WTC11 (cell line): ENCODE measurements around the gene ZCCHC24. TPM values are rescaled to one million over a fixed set of nuclear protein-coding genes. Genes with fewer than 3 reads are reported as not detected.

Experiments used
- ATAC-seq: fragments of 200-7000 bp; cut with Tn5 transposase; 2 replicates; pipeline ENCODE4 v1.10.0; 2021; ENCODE audit warnings: mild to moderate bottlenecking, moderate library complexity
- CTCF ChIA-PET: fragments of 300-600 bp; sonication (Branson Sonifier 250); formaldehyde crosslinking; loops from one replicate; lab custom pipeline; 2021; ENCODE audit warnings: antibody characterized with exemption; lab: Charles Lee
- POLR2A ChIA-PET: fragments of 350-600 bp; sonication (Branson Sonifier 250); formaldehyde crosslinking; loops from one replicate; lab custom pipeline; 2021; ENCODE audit warnings: antibody characterized with exemption; lab: Charles Lee
- DNase-seq: peaks from one replicate; pipeline ENCODE4 v3.0.0; 2021; ENCODE audit warnings: low spot score
- H3K27ac Mint-ChIP-seq: 2 replicates; pipeline ENCODE4 v1.8.0; 2021; ENCODE audit warnings: mixed read lengths
- H3K27me3 Mint-ChIP-seq: 2 replicates; pipeline ENCODE4 v1.8.0; 2021; ENCODE audit warnings: low read depth, mild to moderate bottlenecking, moderate library complexity, mixed read lengths
- H3K36me3 Mint-ChIP-seq: 2 replicates; pipeline ENCODE4 v1.8.0; 2021; ENCODE audit warnings: mixed read lengths
- H3K4me1 Mint-ChIP-seq: 2 replicates; pipeline ENCODE4 v1.8.0; 2022; ENCODE audit warnings: mixed read lengths
- H3K4me3 Mint-ChIP-seq: 2 replicates; pipeline ENCODE4 v1.8.0; 2021; ENCODE audit warnings: mild to moderate bottlenecking, moderate library complexity, mixed read lengths
- H3K9me3 Mint-ChIP-seq: 2 replicates; pipeline ENCODE4 v1.8.0; 2021; ENCODE audit warnings: mixed read lengths
- ARID4B ChIP-seq: sonication (generic); formaldehyde crosslinking; IDR thresholded peaks from 2 replicates; pipeline ENCODE4 v1.8.0; 2023; ENCODE audit warnings: missing genetic modification reagents, mild to moderate bottlenecking, borderline replicate concordance
- ATF2 ChIP-seq: sonication (generic); formaldehyde crosslinking; IDR thresholded peaks from 2 replicates; pipeline ENCODE4 v1.8.1; 2022; ENCODE audit warnings: low read depth, missing genetic modification reagents, borderline replicate concordance
- E2F5 ChIP-seq: sonication (generic); formaldehyde crosslinking; IDR thresholded peaks from 2 replicates; pipeline ENCODE4 v1.8.1; 2022; ENCODE audit warnings: mild to moderate bottlenecking, moderate library complexity, missing genetic modification reagents
- EMX1 ChIP-seq: fragments of 250-450 bp; sonication (Bioruptor Pico); IDR thresholded peaks from 2 replicates; pipeline ENCODE4 v1.8.0; 2021; ENCODE audit warnings: mild to moderate bottlenecking
- ERG ChIP-seq: fragments of 250-450 bp; sonication (Bioruptor Pico); IDR thresholded peaks from 2 replicates; pipeline ENCODE4 v1.8.0; 2021; ENCODE audit warnings: mild to moderate bottlenecking
- FOXK1 ChIP-seq: sonication (generic); formaldehyde crosslinking; IDR thresholded peaks from 2 replicates; pipeline ENCODE4 v1.8.0; 2022; ENCODE audit warnings: mild to moderate bottlenecking, moderate library complexity, missing genetic modification reagents
- FOXP1 ChIP-seq: sonication (generic); formaldehyde crosslinking; IDR thresholded peaks from 2 replicates; pipeline ENCODE4 v1.8.0; 2022; ENCODE audit warnings: missing genetic modification reagents, mild to moderate bottlenecking, moderate library complexity, borderline replicate concordance
- GABPB1 ChIP-seq: sonication (generic); formaldehyde crosslinking; IDR thresholded peaks from 2 replicates; pipeline ENCODE4 v1.8.1; 2023; ENCODE audit warnings: mild to moderate bottlenecking, missing genetic modification reagents
- JUN ChIP-seq: sonication (generic); formaldehyde crosslinking; IDR thresholded peaks from 2 replicates; pipeline ENCODE4 v1.8.0; 2023; ENCODE audit warnings: mild to moderate bottlenecking, missing genetic modification reagents
- MAX ChIP-seq: sonication (generic); formaldehyde crosslinking; IDR thresholded peaks from 2 replicates; pipeline ENCODE4 v1.8.0; 2022; ENCODE audit warnings: mild to moderate bottlenecking, missing genetic modification reagents
- MLX ChIP-seq: sonication (generic); formaldehyde crosslinking; IDR thresholded peaks from 2 replicates; pipeline ENCODE4 v1.8.1; 2023; ENCODE audit warnings: mild to moderate bottlenecking, missing genetic modification reagents, moderate library complexity
- MYBL2 ChIP-seq: sonication (generic); formaldehyde crosslinking; IDR thresholded peaks from 2 replicates; pipeline ENCODE4 v1.8.1; 2023; ENCODE audit warnings: mild to moderate bottlenecking, moderate library complexity, missing genetic modification reagents
- NR2C2 ChIP-seq: sonication (generic); formaldehyde crosslinking; IDR thresholded peaks from 2 replicates; pipeline ENCODE4 v1.8.0; 2022; ENCODE audit warnings: mild to moderate bottlenecking, missing genetic modification reagents
- OVOL2 ChIP-seq: fragments of 250-450 bp; sonication (Bioruptor Pico); IDR thresholded peaks from 2 replicates; pipeline ENCODE4 v1.9.0; 2021; ENCODE audit warnings: mild to moderate bottlenecking, borderline replicate concordance
- SMAD4 ChIP-seq: sonication (generic); formaldehyde crosslinking; IDR thresholded peaks from 2 replicates; pipeline ENCODE4 v1.8.0; 2022; ENCODE audit warnings: mild to moderate bottlenecking, missing genetic modification reagents
- SP1 ChIP-seq: sonication (generic); formaldehyde crosslinking; conservative IDR thresholded peaks from 2 replicates; pipeline ENCODE4 v1.8.1; 2022; ENCODE audit warnings: missing genetic modification reagents
- TCF7 ChIP-seq: sonication (generic); formaldehyde crosslinking; IDR thresholded peaks from 2 replicates; pipeline ENCODE4 v1.8.0; 2022; ENCODE audit warnings: mild to moderate bottlenecking, low read depth, missing genetic modification reagents, moderate library complexity
- USF1 ChIP-seq: sonication (generic); formaldehyde crosslinking; IDR thresholded peaks from 2 replicates; pipeline ENCODE4 v1.8.0; 2022; ENCODE audit warnings: mild to moderate bottlenecking, missing genetic modification reagents
- ZNF317 ChIP-seq: sonication (generic); formaldehyde crosslinking; IDR thresholded peaks from 2 replicates; pipeline ENCODE4 v1.8.1; 2023; ENCODE audit warnings: low read depth, mild to moderate bottlenecking, moderate library complexity, missing genetic modification reagents, borderline replicate concordance
- ZNF396 ChIP-seq: fragments of 250-450 bp; sonication (Bioruptor Pico); IDR thresholded peaks from 2 replicates; pipeline ENCODE4 v1.8.0; 2021; ENCODE audit warnings: mild to moderate bottlenecking, moderate library complexity, borderline replicate concordance
- ZNF416 ChIP-seq: fragments of 250-450 bp; sonication (Bioruptor Pico); IDR thresholded peaks from 2 replicates; pipeline ENCODE4 v1.9.0; 2021; ENCODE audit warnings: mild to moderate bottlenecking, inconsistent platforms
- ZNF425 ChIP-seq: fragments of 250-450 bp; sonication (Bioruptor Pico); conservative IDR thresholded peaks from 2 replicates; pipeline ENCODE4 v1.9.0; 2021; ENCODE audit warnings: mild to moderate bottlenecking
- total RNA-seq: library from RNA; stranded (reverse); gene quantifications from 3 replicates; pipeline ENCODE4 v1.2.3, GENCODE V29; 2021

The ZCCHC24 gene
- total RNA-seq, 1 experiment from 2014 or later = 7.7 TPM

GRCh38 chr10:79491143-79491835 is 45.9 kb upstream of the ZCCHC24 start:
- DNase-seq = no peak
- Mint-ChIP-seq H3K27me3 (peaks cover 22% of the 10 kb centered on the region), H3K9me3 (peaks cover 4% of the 10 kb centered on the region), H3K4me3 (no peak overlapping the region), H3K4me1 (peaks cover 12% of the 10 kb centered on the region), H3K36me3 (no peaks in the 10 kb centered on the region), H3K27ac (no peak overlapping the region)
- peak; percentile 36 for ATAC-seq
- no peak for TF ChIP-seq OVOL2
- TF ChIP-seq ARID4B (CRISPR knock-in tag) = no peak
- TF ChIP-seq NR2C2 (CRISPR knock-in tag) = no peak
- TF ChIP-seq MLX = no peak
- TF ChIP-seq JUN (CRISPR knock-in tag) = no peak
- TF ChIP-seq ZNF317 = no peak
- TF ChIP-seq ATF2 = no peak
- no peak for TF ChIP-seq EMX1 (CRISPR knock-in tag)
- ChIA-PET POLR2A (interaction anchor here (0.7 kb wide), 1 partner anchor 60 kb away, joined by 3 read pairs; no protein-coding TSS in a partner anchor), CTCF (interaction anchor here (1.5 to 5.9 kb wide), 2 partner anchors 22 to 117 kb away, joined by 10 to 67 read pairs; no protein-coding TSS in a partner anchor)

- H3K4me3 Mint-ChIP-seq = no peak overlapping the region
- H3K27ac Mint-ChIP-seq = no peak overlapping the region
- H3K36me3 Mint-ChIP-seq = no peaks in the 10 kb centered on the region
- no peaks in the 10 kb centered on the region for H3K9me3 Mint-ChIP-seq
- CTCF ChIA-PET = interaction anchor here (0.5 to 5.9 kb wide), 3 partner anchors 21 to 1553 kb away, joined by 4 to 67 read pairs (median 10); no protein-coding TSS in a partner anchor
- peak; percentile 17 for ATAC-seq
- peaks cover 12% of the 10 kb centered on the region for H3K4me1 Mint-ChIP-seq
- peaks cover 17% of the 10 kb centered on the region for H3K27me3 Mint-ChIP-seq
- POLR2A ChIA-PET = no interaction called here
- DNase-seq = no peak
- TF ChIP-seq FOXP1 = no peak
- no peak for TF ChIP-seq ZNF425 (CRISPR knock-in tag)
- no peak for TF ChIP-seq SMAD4
- no peak for TF ChIP-seq FOXK1 (CRISPR knock-in tag)
- no peak for TF ChIP-seq USF1 (CRISPR knock-in tag)
- TF ChIP-seq E2F5 (CRISPR knock-in tag) = no peak
- TF ChIP-seq JUN (CRISPR knock-in tag) = no peak
- TF ChIP-seq ZNF416 (CRISPR knock-in tag) = no peak
- TF ChIP-seq MAX = no peak
- TF ChIP-seq SP1 = no peak
- no peak for TF ChIP-seq MYBL2 (CRISPR knock-in tag)
- no peak for TF ChIP-seq TCF7 (CRISPR knock-in tag)
- TF ChIP-seq GABPB1 = no peak
- no peak for TF ChIP-seq EMX1 (CRISPR knock-in tag)
- TF ChIP-seq ERG (CRISPR knock-in tag) = no peak
- no peak for TF ChIP-seq ZNF396 (CRISPR knock-in tag)
Observed at GRCh38 chr10:79490400-79491142, 45.1 kb upstream of the ZCCHC24 start.
